ENCODE data around the gene SMIM10L2A.
"Not testable (repeated sequence)": the region's sequence is repeated elsewhere in the genome, so short reads cannot be mapped to it uniquely, and the experiment has no call there.

SMIM10L2A gene

DNA sequence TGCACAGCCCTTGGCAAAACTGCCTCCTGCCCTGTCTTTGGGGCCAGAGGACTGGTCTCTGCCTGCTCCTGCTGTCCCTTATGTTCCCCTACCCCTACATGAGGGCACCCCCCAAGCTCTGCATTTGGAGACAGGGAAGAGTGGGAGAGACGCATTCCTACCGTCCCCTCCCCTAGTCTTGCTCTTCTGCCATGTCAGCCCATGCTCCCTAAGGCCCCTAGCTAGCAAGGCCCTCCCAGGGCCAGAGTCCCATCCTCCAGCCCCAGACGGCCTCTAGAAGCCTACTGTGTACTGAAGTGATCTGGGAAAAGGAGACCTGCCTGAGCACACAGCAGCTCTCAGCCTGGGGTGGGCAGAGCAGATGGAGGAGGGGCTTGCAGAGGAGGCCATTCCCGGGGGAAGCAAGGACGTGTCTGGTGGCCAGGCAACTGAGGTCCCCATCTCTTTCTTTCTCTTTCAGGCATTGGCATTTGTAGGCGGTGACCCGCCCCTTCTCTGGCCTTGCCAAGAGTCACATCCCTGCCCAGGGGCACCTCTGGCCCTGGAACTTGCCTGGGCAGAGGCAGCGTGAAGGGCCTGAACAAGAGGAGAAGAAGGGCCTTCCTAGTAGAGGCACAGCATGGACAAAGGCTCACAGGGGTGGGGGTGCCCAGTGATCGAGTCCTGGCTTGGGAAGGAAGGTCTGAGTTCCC is 1.6 kb downstream of the SMIM10L2A start:
- not testable (repeated sequence) for DNase-seq

DNA sequence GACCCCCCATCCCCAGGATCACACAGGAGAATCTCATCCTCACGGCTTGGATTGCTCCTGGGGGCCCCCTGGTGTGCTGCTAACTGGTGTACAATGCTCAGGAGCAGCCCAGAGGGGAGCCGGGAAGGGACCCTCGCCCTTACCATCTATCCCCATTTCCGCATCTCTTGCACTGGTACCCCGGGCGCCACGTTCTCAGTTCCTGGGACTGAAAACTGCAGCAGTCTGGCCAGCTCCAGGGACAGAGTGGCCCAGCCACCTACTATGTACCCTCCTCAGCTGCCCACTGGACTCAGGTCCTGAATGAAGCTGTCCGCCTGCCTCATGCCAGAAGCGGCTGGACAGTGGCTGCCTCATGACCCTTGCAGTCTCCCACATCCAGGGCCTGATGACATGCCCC is 2.7 kb downstream of the SMIM10L2A start:
- DNase-seq = no peak

DNA sequence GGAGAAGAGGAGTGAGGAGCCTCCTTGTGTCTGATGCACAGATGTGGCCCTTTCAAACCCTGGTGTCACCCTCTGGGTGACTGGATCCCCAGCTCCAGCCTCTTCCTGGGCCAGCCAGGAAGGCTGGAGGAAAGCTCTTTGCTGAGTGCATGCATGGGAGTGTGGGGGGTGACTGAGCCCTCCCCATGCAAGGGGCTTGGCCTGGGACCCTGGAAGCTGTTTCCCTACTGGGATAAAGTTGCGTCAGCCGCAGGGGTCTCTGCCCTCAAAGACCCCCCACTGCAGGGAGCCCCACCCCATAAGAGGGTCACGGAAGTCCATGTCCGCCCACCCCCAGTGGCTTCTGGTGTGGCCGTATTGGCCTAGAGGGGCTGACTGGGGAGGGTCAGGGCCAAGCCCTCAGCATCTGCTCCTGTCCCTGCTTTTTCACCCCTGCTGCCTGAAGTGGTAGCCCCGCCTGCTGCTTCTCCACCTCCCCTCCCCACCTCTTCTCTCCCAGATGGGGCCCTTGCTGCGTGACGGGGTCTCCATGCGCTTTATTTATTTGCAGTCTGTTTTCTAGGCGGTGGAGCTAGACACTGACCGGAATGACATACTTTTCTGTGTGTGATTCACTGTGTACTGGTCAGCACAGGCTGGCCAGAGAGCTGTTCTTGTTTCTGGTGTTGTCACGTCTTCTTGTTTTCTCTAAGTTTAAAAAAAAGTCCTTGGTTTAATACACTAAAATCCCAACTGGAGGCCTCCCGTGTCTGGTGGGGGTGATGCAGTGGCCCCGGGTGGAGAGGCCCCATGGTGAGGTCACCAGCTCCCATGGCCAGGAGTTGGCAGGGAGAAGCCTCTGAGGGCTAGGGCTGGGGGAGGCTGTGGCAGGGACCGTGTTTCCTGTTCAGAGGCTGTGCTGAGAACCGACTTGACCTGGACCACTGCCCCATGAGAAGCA is 3.6 kb downstream of the SMIM10L2A start:
- DNase-seq = no peak

DNA sequence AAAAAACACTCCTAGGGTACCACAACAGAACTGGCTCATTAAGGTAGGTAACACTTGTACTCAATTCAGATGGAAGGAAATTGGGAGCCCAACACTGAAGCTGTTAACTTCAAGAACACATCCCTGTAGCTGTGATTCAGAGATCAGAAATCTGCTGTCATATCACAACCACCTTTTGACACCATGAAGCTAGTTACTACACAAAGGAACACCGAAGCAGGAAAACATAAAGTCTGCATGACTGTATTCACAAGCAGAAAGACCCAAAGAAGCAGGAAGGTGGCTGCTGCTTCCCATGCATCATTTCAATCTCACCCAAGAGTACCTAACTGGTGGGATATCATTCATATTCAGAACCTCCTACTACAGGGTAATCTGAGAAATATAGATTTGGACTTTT is 7.7 kb downstream of the SMIM10L2A start:
- DNase-seq = no peak

DNA sequence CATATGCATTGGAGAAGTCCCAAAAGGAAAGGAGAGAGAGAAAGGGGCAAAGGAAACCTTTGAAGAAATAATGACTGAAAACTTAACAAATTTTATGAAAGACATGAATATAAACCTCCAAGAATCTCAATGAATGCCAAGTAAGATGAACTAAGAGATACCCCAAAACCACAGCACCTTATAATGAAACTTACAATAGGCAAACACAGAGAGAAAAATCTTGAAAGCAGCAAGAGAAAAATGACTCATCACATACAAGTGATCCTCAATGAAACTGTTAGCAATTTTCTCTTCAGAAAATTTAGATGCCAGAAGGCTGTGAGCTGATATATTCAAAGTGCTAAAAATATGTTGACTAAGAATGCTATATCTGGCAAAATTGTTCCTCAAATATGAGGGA is 10.1 kb downstream of the SMIM10L2A start:
- no peak for DNase-seq

DNA sequence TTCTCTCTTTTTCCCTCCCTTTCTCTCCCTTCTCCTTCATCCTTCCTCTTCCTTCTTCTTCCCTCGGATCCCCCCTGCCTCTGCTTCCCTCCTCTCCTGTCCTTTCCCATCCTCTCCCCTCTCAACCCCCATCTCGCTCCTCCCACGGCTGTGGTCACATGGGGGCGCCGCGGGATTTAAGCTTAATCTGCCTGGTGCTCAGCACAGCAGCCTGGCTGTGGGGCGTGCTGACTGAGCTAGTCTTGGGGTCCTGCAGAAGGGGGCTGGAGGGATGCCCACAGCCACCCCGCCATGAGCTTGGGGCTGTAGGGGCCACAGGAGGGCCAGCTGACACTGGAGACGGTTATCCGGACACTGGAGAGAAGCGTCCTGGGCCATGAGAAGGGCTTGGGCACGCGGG is 10.7 kb downstream of the SMIM10L2A start:
- DNase-seq = no peak

DNA sequence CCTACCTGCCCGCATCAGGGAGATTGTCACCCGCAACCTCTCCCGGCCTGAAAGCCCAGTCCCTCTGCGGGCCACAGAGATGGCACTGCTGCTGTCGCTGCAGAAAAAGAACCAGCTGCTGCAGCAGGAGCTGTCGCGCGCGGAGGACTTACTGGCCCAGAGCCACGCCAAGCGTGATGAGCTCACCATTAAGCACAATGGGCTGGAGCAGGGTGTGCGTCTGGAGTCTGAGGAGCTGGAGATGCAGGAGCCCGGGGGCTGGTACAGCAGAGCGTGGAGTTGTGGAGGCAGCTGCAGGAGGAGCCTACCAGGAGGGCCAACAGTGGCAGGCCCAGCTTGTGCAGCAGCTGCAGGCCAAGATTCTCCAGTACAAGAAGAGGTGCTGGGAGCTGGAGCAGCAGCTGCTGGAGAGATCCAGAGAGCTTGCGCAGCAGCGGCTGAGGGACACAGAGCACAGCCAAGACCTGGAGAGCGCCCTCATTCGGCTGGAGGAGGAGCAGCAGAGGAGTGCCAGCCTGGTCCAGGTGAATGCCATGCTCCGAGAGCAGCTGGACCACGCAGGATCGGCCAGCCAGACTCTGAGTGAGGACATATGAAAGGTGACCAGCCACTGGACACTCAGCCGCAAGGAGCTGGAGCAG is 11.3 kb downstream of the SMIM10L2A start:
- no peak for DNase-seq

DNA sequence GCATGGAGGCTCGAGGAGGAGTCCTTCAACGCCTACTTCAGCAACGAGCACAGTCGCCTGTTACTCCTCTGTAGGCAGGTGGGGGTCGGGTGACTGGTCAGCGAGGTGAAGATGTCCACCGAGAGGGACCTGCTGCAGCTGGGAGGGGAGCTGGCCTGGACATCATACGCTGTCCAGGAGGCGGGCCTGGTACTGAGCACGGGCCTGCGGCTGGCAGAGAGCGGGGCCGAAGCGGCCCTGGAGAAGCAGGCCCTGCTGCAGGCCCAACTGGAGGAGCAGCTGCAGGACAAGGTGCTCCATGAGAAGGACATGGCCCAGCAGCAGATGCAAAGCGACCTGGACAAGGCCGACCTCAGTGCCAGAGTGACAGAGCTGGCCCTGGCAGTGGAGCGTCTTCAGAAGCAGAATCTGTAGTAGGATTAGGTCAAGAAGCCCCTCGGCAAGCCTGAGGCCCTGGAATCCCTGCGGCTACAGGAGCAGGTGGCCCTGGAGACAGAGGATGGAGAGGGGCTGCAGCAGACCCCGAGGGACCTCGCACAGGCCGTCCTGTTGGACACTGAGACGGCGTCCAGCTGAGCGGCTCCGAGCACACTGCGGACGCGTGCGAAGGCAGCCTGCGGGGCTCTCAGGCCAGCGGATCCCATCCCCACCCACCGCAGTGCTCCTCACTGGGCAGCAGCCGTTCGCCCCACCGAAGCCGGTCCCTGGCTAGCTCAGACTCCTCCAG is 11.9 kb downstream of the SMIM10L2A start:
- DNase-seq = no peak

DNA sequence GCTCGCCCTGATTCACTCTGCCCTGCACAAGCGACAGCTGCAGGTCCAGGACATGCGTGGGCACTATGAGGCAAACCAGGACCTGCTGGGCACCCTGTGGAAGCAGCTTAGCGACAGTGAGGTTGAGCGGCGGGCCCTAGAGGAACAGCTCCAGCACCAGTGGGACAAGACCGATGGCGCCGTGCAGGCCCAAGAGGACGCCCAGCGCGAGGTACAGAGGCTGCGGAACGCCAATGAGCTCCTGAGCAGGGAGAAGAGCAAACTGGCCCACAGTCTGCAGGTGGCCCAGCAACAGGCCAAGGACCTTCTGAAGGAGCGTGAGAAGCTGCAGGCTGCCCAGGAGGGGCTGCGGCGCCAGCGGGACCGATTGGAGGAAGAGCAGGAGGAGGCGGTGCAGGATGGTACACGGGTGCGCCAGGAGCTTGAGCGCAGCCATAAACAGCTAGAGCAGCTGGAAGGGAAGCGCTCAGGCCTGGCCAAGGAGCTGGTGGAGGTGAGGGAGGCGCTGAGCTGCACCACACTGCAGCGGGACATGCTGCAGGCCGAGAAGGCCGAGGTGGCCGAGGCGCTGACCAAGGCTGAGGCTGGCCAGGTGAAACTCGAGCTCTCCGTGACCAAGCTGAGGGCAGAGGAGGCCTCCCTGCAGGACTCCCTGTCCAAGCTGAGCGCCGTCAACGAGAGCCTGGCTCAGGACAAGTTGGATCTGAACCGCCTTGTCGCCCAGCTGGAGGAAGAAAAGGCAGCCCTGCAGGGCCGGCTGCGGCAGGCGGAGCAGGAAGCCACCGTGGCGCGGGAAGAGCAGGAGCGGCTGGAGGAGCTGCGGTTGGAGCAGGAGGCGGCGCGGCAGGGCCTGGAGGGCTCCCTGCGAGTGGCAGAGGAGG is 12.8 kb downstream of the SMIM10L2A start:
- no peak for DNase-seq

DNA sequence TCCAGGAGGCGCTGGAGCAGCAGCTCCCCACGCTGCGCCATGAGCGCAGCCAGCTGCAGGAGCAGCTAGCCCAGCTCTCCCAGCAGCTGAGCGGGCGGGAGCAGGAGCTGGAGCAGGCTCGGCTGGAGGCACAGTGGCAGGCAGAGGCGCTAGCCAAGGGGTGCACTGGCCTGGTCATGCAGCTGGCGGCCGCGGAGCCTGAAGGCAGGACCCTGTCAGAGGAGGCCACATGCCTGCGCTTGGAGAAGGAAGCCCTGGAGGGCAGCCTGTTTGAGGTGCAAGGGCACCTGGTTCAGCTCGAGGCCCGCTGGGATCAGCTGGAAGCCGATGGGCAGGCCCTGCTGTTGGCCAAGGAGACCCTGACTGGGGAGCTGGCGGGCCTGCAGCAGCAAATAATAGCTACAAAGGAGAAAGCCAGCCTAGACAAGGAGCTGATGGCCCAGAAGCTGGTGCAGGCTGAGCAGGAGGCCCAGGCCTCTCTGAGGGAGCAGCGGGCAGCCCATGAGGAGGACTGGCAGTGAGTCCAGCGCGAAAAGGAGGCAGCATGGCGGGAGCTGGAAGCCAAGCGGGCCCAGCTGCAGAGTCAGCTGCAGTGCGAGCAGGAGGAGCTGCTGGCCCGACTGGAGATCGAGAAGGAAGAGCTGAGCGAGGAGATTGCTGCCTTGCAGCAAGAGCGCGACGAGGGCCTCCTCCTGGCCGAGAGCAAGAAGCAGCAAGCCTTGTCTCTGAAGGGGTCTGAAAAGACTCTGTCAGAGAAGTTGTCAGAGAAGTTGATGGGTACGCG is 13.6 kb downstream of the SMIM10L2A start:
- DNase-seq = no peak

DNA sequence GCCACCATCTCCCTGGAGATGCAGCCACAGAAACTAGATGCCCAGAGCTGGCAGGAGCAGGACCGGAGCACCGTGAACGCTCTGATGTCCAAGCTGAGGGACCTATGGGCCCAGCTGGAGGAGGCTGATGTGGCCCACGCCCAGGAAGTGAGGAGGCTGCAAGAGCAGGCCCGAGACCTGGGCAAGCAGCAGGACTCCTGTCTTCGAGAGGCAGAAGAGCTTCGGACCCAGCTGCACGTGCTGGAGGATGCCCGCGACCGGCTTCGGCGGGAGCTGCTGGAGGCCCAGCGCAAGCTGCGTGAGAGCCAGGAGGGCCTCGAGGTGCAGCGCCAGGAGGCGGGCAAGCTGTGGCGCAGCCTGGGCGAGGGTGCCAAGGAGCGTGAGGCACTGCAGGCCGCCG is 14.2 kb downstream of the SMIM10L2A start:
- DNase-seq = no peak

DNA sequence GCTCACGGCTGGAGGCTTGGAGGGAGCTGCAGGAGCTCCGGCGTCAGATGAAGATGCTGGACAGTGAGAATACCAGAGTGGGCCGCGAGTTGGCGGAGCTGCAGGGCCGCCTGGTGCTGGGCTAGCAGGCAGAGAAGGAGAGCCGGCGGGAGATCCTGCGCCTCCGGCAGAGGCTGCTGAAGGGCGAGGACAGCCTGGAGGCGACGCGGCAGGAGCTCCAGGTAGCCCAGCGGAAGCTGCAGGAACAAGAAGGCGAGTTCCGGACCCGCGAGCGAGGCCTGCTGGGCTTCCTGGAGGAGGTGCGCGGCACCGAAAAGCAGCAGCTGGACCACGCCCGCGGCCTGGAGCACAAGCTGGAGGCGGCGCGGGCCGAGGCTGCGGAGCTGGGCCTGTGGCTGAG is 14.7 kb downstream of the SMIM10L2A start:
- no peak for DNase-seq

DNA sequence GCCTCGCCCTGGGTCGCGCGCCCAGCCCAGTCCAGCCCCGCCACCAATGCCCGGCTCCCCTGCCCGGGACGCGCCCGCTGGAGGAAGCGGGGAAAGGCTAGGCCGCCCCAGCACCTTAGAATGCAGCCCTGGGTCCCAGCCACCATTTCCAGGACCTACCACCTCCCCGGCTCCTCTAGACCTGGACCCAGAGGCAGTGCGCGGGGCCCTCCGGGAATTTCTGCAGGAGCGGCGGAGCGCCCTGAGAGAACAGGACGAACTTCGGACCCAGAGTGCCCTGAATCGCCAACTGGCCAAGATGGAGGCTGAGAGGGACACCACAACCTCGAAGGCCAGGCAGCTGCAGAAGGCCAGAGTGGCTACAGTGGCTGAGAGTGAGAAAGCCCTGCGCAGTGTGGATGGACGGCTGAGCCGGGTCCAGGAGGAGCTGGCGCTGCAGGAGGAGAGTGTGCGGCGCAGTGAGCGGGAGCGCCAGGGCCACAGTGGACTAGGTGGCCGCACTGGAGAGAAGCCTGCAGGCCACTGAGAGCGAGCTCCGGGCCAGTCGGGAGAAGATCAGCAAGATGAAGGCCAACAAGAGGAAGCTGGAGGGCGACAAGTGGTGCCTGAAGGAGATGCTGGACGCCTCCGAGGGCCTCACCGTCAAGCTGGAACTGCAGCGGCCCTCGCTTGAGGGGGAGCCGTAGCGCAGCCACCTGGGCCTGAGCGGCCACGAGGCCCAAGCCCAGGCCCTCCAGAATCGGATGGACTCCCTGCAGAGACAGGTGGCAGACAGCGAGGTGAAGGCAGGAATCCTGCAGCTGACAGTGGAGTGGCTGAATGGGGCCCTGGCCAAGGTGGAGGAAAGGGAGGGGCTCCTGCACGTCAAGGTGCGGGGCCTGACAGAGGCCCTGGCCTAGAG is 15.5 kb downstream of the SMIM10L2A start:
- DNase-seq = no peak

DNA sequence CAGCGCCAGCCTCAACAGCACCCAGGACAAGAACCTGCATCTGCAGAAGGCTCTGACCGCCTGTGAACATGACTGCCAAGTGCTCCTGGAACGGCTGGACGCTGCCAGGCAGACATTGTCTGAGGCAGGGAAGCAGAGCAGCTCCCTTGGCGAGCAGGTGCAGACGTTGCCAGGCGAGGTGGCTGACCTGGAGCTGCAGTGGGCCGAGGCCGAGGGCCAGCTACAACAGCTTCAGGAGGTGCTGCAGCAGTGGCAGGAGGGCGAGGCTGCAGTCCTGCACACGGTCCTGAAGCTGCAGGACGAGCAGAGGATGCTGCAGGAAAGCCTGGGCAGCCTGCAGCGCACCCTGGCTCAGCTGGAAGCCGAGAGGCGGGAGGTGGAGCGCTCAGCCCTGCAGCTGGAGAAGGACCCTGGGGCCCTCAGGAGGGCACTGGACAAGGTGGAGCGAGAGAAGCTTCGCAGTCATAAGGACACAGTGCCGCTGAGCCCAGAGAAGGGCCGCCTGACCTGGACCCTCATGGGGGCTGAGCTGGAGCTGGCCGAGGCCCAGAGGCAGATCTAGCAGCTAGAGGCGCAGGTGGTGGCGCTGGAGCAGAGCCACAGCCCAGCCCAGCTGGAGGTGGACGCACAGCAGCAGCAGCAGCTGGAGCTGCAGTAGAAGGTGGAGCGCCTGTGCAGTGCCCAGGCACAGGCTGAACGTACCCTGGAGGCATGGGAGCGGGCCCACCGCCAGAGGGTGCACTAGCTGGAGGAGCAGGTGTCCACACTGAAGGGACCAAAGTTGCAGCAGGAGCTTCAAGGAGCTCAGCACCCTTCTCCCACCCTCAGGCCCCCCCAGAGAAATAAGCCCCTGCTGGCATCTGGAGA is 16.4 kb downstream of the SMIM10L2A start:
- no peak for DNase-seq

DNA sequence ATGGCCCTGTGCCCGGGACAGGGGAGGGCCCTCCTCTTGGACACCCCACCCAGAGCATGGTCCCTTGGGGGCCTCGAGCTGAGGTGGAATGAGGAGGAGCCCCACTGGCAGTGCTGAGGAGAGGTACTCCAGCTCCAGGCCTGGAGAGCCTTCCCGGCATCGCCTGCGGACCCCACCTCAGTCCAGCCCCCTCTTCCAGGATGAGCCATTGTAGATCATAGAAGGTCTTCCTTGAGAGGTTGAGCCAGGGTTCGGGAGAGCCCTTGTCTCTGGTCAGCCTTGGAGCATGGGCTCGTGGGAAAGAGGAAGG is 16.9 kb downstream of the SMIM10L2A start:
- DNase-seq = no peak

DNA sequence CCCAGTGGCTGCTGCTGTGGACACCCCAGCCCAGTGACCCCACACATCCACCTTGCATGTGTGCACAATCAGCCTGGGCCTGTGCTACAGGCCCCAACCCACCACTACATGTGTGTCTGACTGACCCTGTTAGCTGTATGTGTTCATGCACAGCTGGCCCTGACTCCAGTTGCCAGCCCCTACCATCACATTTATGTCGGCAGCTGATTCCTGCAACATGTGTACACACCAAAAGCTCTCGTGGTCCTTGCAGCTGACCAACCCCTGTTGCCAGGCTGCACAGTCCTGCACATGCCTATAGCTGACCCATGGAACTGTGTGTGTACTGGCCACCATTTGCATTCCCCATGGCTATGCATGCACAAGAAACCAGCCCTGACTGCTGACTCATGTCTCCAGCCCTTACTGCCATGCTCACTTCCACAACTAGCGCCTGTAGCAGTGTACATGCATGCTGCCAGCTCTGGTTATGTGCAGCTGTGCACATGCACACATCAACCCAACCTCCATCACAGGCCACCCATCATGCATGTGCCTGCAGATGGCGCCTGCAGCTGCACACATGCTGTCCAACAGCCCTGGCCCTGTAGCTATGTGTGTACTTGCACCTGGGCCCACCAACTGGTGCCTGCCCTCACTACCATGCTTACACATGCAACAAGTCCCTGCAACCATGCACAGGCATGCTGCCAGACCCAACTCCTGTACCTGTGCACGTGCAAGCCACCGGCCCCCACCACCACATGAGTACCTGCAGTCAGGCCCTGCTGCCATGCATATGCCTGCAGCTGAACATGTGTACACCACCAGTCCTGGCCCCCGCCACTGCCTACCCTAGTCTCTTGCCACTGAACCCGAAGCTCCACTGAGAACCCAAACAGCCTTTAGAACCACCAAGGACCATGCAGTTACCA is 28.1 kb downstream of the SMIM10L2A start:
- no peak for DNase-seq

DNA sequence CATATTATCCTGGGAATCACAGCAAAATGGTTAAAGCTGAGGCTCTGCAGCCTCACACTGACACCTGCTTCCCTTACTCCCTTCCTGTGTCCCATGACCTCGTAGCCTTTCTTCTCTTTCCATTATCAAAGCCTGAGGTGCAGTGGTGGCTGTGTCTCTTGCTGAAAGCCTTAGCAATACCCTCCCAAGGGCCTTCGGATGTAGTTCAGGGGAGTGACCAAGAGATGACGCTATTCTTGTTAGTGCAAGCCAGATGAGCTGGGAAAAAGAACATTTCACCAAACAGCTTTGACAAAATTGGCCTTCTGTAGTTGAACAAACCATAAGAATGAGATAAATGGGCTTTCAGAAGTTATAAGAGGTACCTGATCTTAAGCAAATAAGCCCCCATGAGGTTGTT is 31.6 kb downstream of the SMIM10L2A start:
- no peak for DNase-seq

DNA sequence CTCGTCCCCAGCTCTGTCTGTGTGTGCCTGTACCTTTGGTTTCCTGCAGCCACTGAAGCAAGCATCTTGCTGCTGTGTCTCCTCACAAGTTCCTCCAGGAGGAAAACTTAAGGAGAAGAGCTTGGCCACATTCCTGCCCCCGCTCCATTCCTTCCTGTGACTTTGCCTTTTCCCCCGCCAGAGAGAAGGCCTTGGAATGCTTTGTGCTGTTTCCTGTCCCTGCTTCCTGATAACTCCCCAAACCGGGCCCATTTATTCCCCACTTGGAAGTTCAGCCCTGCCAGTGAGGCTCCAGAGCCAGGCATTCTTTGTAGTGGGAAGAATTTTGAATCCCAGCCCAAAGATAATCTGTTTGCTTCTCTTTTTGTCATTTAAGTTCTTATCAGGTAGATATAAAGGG is 33.1 kb downstream of the SMIM10L2A start:
- DNase-seq = no peak

Data from NCI-H1417 treated with DMSO at 0.1 percent for 48 hours (cell line).